ENCODE measurements around the gene CCBE1.

- TF ChIP-seq CBX8 (IDR thresholded peaks at IDR 0.05) (no peak), RAD21 (conservative IDR thresholded peaks at IDR 0.05 in 1 of 2, IDR thresholded peaks at IDR 0.05 in 1 of 2) (no peak), CTCF (IDR thresholded peaks at IDR 0.05) (no peak), EP300 (IDR thresholded peaks at IDR 0.05) (no peak), POLR2A (IDR thresholded peaks at IDR 0.05; ENCODE audit: low read length) (no peak), MAZ (IDR thresholded peaks at IDR 0.05; ENCODE audit: borderline replicate concordance, low read depth, low read length) (no peak), RNF2 (IDR thresholded peaks at IDR 0.05; ENCODE audit: borderline replicate concordance, low read depth) (no peak), BHLHE40 (IDR thresholded peaks at IDR 0.05; ENCODE audit: low read depth, low read length) (no peak), USF2 (IDR thresholded peaks at IDR 0.05) (no peak), RFX5 (IDR thresholded peaks at IDR 0.05) (no peak), CHD4 (IDR thresholded peaks at IDR 0.05; ENCODE audit: borderline replicate concordance) (no peak), PHF8 (IDR thresholded peaks at IDR 0.05; ENCODE audit: borderline replicate concordance, low read depth) (no peak), REST (IDR thresholded peaks at IDR 0.05) (no peak)
These were observed 3.3 kb upstream of the CCBE1 start for GRCh38 chr18:59700535-59700967.
